ENCODE measurements around the gene SMIM10L1.

Gene SMIM10L1

GRCh38 chr12:11171145-11171968 lies at the start of gene SMIM10L1:
Gene SMIM10L1, plus strand, starts transcription at chr12:11171194. Its CDS starts 163 bp downstream, at chr12:11171357.
- peak; percentile 87 for DNase-seq

- DNase-seq, result no peak
Measured at GRCh38 chr12:11130382-11130781, 40.6 kb upstream of the SMIM10L1 start.

GRCh38 chr12:11130999-11131398 lies 40.0 kb upstream of the SMIM10L1 start:
- no peak for DNase-seq

- no peak for DNase-seq
Measured at GRCh38 chr12:11133162-11133561, 37.8 kb upstream of the SMIM10L1 start.

- DNase-seq, result no peak
Measured at GRCh38 chr12:11133816-11134215, 37.2 kb upstream of the SMIM10L1 start.

GRCh38 chr12:11134305-11134704 lies 36.7 kb upstream of the SMIM10L1 start, which contains the start of gene TAS2R30:
Gene TAS2R30, minus strand, starts transcription at chr12:11134644. Its CDS starts 400 bp downstream, at chr12:11134244.
- DNase-seq, result no peak

- DNase-seq, result no peak
Measured at GRCh38 chr12:11136075-11136474, 34.9 kb upstream of the SMIM10L1 start.

GRCh38 chr12:11143352-11143751 lies 27.6 kb upstream of the SMIM10L1 start:
- no peak for DNase-seq

GRCh38 chr12:11144297-11144696 lies 26.7 kb upstream of the SMIM10L1 start:
- DNase-seq, result no peak

GRCh38 chr12:11147420-11147819 lies 23.6 kb upstream of the SMIM10L1 start:
- no peak for DNase-seq

- DNase-seq, result no peak
Measured at GRCh38 chr12:11150832-11151231, 20.2 kb upstream of the SMIM10L1 start.

GRCh38 chr12:11152725-11153124 lies 18.3 kb upstream of the SMIM10L1 start:
- DNase-seq, result no peak

GRCh38 chr12:11154400-11154925 lies 16.5 kb upstream of the SMIM10L1 start:
- no peak for DNase-seq

- DNase-seq, result no peak
Measured at GRCh38 chr12:11158885-11159444, 12.0 kb upstream of the SMIM10L1 start.

GRCh38 chr12:11162502-11162901 lies 8.5 kb upstream of the SMIM10L1 start:
- DNase-seq, result no peak

GRCh38 chr12:11164384-11164783 lies 6.6 kb upstream of the SMIM10L1 start:
- no peak for DNase-seq

- DNase-seq, result no peak
Measured at GRCh38 chr12:11166300-11166699, 4.7 kb upstream of the SMIM10L1 start.

- no peak for DNase-seq
Measured at GRCh38 chr12:11170810-11171144, 217 bp upstream of the SMIM10L1 start.

GRCh38 chr12:11171969-11172675 lies 1.1 kb downstream of the SMIM10L1 start:
- peak; percentile 66 for DNase-seq

- DNase-seq, result peak; percentile 11
Measured at GRCh38 chr12:11174022-11174421, 3.0 kb downstream of the SMIM10L1 start.

- no peak for DNase-seq
Measured at GRCh38 chr12:11178250-11178649, 7.3 kb downstream of the SMIM10L1 start.

- no peak for DNase-seq
Measured at GRCh38 chr12:11182529-11182928, 11.5 kb downstream of the SMIM10L1 start.

- no peak for DNase-seq
Measured at GRCh38 chr12:11183011-11183410, 12.0 kb downstream of the SMIM10L1 start.

GRCh38 chr12:11186837-11187236 lies 15.8 kb downstream of the SMIM10L1 start, which contains the start of gene TAS2R42:
Gene TAS2R42, minus strand, starts transcription at chr12:11186937. Its CDS starts 0 bp downstream, at chr12:11186937.
- DNase-seq, result no peak

Data from NCI-H510A treated with DMSO at 0.1 percent for 48 hours (cell line).